Measurements from ENCODE around the gene LRBA. TPM values are rescaled to one million over a fixed set of nuclear protein-coding genes. Genes with fewer than 3 reads are reported as not detected.
"Not testable (repeated sequence)": the region's sequence is repeated elsewhere in the genome, so short reads cannot be mapped to it uniquely, and the experiment has no call there.

The LRBA gene
- total RNA-seq, 1 donor from 2014 or later: 68.0 TPM

DNA sequence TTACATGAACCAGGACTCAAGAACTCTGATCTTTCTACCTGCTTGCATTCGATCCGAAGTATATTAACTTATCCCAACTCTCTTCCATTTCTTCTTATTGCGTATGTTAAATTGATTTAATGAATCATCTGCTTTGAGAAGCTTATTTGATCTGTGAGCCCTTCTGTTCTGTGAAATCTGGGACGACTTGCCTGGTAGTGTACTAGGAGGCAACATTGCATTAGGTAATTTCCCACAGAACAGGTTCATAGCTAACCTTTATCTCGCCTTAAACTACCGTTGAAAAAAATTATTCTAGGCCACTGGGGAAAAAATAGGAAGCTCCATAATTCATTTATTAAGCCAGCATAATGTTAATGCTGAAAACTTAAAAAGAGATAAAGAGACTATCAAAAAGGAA, 500.4 kb downstream of the LRBA start:
- intact Hi-C loops (cut with DNase I): no loop called here
- H3K27ac ChIP-seq: no peak overlapping the region

DNA sequence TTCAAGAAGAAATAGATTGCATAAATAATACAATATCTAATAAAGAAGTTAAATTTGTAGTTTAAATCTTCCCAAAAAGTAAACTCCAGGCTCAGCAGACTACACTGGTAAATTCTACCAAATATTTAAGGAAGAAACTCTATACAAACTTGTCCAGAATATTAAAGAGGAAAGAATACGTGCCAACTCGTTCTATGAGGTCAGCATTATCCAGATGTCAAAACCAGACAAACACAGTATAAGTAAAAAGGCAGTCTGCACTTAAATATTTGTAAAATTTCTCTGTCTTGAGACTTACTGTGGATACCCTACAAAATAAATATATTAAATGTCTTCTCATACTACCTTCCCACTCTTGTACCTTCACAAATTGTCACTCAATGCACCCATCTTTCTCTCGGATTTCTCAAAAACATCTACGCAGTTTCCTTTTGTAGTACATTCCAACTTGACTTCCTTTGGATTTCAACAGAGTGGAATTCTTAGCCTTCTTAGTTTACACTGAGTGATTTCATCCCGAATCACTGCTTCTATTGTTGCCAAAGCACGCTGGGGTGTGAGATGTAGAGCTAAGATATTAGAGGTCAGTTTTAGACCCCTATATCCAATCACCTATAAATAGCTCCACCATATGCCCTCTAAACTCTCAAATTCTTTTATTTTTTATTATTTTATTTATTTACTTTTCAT, 504.8 kb downstream of the LRBA start:
- Histone ChIP-seq H3K9me3 (no peaks in the 10 kb centered on the region), H3K4me1 (no peaks in the 10 kb centered on the region), H3K4me3 (no peak overlapping the region), H3K27ac (no peak overlapping the region), H3K27me3 (no peaks in the 10 kb centered on the region), H3K36me3 (no peaks in the 10 kb centered on the region)
- TF ChIP-seq, protein P1, sequence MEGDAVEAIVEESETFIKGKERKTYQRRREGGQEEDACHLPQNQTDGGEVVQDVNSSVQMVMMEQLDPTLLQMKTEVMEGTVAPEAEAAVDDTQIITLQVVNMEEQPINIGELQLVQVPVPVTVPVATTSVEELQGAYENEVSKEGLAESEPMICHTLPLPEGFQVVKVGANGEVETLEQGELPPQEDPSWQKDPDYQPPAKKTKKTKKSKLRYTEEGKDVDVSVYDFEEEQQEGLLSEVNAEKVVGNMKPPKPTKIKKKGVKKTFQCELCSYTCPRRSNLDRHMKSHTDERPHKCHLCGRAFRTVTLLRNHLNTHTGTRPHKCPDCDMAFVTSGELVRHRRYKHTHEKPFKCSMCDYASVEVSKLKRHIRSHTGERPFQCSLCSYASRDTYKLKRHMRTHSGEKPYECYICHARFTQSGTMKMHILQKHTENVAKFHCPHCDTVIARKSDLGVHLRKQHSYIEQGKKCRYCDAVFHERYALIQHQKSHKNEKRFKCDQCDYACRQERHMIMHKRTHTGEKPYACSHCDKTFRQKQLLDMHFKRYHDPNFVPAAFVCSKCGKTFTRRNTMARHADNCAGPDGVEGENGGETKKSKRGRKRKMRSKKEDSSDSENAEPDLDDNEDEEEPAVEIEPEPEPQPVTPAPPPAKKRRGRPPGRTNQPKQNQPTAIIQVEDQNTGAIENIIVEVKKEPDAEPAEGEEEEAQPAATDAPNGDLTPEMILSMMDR (IDR thresholded peaks at IDR 0.05): no peak
- no peak for TF ChIP-seq POLR2A (IDR thresholded peaks at IDR 0.05)
- TF ChIP-seq POLR2AphosphoS5 (IDR thresholded peaks at IDR 0.05; ENCODE audit: insufficient read depth in 1 of 2, low read depth in 1 of 2): no peak
- intact Hi-C loops (cut with DNase I): no loop called here
- DNase-seq (ENCODE audit: extremely low spot score in 2 of 2): no peak

More for the DNA sequence above, 500.4 kb downstream of the LRBA start:
- Histone ChIP-seq H3K4me1 (no peaks in the 10 kb centered on the region), H3K4me3 (no peak overlapping the region), H3K36me3 (no peaks in the 10 kb centered on the region), H3K9me3 (no peaks in the 10 kb centered on the region), H3K27me3 (no peaks in the 10 kb centered on the region)
- DNase-seq (ENCODE audit: extremely low spot score in 2 of 2): no peak
- TF ChIP-seq POLR2A (IDR thresholded peaks at IDR 0.05) (no peak), POLR2AphosphoS5 (IDR thresholded peaks at IDR 0.05; ENCODE audit: insufficient read depth in 1 of 2, low read depth in 1 of 2) (no peak)
- TF ChIP-seq, protein P1 (IDR thresholded peaks at IDR 0.05): no peak

DNA sequence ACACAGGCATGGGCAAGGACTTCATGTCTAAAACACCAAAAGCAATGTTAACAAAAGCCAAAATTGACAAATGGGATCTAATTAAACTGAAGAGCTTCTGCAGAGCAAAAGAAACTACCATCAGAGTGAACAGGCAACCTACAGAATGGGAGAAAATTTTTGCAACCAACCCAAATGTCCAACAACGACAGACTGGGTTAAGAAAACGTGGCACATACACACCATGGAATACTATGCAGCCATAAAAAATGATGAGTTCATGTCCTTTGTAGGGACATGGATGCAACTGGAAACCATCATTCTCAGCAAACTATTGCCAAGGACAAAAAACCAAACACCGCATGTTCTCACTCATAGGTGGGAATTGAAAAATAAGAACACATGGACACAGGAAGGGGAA, 507.4 kb downstream of the LRBA start:
- H3K36me3 ChIP-seq; H3K4me1 ChIP-seq; H3K4me3 ChIP-seq; DNase-seq (ENCODE audit: extremely low spot score in 2 of 2); intact Hi-C loops (cut with DNase I); H3K27ac ChIP-seq; H3K9me3 ChIP-seq; H3K27me3 ChIP-seq: not testable (repeated sequence)

DNA sequence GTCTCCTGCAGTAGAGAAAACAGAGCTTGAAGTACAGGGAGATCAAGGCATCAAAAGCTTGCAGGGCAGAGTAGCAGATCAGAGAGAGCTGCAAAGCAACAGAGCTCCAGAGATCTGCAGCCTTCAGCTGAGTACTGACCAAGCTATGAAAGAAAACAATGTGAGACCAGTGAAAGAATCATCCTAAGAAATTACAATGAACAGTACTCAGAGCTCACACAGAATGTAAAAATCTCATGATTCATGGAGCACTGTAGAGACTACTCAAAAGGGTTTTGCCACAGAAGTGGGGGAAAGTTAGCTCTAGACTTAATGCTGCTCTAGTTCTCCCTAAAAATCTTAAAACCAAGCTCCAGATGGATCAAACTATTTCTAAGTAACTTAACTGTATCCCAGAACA, 513.1 kb downstream of the LRBA start:
- TF ChIP-seq POLR2A (IDR thresholded peaks at IDR 0.05) (no peak), POLR2AphosphoS5 (IDR thresholded peaks at IDR 0.05; ENCODE audit: insufficient read depth in 1 of 2, low read depth in 1 of 2) (no peak)
- TF ChIP-seq, protein P1 (IDR thresholded peaks at IDR 0.05): no peak
- Histone ChIP-seq H3K9me3 (no peaks in the 10 kb centered on the region), H3K27ac (no peak overlapping the region), H3K27me3 (no peaks in the 10 kb centered on the region), H3K4me1 (no peaks in the 10 kb centered on the region), H3K36me3 (no peaks in the 10 kb centered on the region), H3K4me3 (no peak overlapping the region)
- intact Hi-C loops (cut with DNase I): no loop called here
- DNase-seq (ENCODE audit: extremely low spot score in 2 of 2): no peak

DNA sequence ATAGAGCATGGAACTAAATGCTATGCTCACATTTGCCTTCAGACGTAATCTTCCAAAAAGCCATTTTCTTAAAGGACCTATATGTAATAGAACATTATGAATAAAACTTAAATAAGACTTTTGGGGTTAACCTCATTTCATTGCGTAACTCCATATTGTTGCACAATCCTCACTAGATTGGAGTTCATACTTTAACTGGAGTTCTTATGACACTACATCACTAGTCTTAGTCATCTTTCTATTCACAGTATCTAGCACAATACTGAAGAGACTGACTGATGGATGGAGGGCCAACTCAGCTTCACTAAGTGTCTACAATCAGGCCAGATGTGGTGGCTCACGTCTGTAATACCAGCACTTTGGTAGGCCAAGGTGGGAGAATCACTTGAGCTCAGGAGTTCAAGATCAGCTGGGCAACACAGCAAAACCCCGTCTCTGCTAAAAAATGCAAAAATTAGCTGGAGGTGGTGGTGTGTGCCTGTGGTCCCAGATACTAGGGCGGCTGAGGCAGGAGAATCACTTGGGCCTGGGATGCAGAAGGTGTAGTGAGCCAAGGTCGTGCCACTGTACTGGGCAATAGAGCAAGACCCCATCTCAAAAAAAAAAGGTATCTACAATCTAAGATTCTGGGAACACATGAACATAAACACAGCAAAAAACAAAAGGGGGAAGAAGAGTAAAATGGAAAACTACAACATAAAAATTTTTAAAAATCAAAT, 513.9 kb downstream of the LRBA start:
- DNase-seq (ENCODE audit: extremely low spot score in 2 of 2): no peak
- Histone ChIP-seq H3K27ac (no peak overlapping the region), H3K4me3 (no peak overlapping the region), H3K27me3 (no peaks in the 10 kb centered on the region), H3K9me3 (no peaks in the 10 kb centered on the region), H3K4me1 (no peaks in the 10 kb centered on the region), H3K36me3 (no peaks in the 10 kb centered on the region)
- intact Hi-C loops (cut with DNase I): no loop called here
- TF ChIP-seq POLR2AphosphoS5 (IDR thresholded peaks at IDR 0.05; ENCODE audit: insufficient read depth in 1 of 2, low read depth in 1 of 2): no peak
- TF ChIP-seq, protein P1 (IDR thresholded peaks at IDR 0.05): no peak
- no peak for TF ChIP-seq POLR2A (IDR thresholded peaks at IDR 0.05)
